Activated CD4-positive, CD25-positive, alpha-beta regulatory T cell treated with anti-CD3 and anti-CD28 coated beads, Interleukin-2, amount 50 U/mL, for 72 hours (primary cell): ENCODE data around the gene MALRD1.

Source experiments
- DNase-seq: peaks from one replicate; pipeline ENCODE4 v3.0.0; 2021

MALRD1 gene

GRCh38 chr10:19580691-19581090, 532.1 kb downstream of the MALRD1 start:
- no peak for DNase-seq

- DNase-seq = no peak
These were observed 540.0 kb downstream of the MALRD1 start for GRCh38 chr10:19588608-19589007.

GRCh38 chr10:19592276-19592675, 543.7 kb downstream of the MALRD1 start:
- DNase-seq = no peak

GRCh38 chr10:19595212-19595845, 546.7 kb downstream of the MALRD1 start:
- no peak for DNase-seq

GRCh38 chr10:19605806-19606205, 557.2 kb downstream of the MALRD1 start:
- no peak for DNase-seq

- no peak for DNase-seq
These were observed 558.4 kb downstream of the MALRD1 start for GRCh38 chr10:19606968-19607367.

DNA sequence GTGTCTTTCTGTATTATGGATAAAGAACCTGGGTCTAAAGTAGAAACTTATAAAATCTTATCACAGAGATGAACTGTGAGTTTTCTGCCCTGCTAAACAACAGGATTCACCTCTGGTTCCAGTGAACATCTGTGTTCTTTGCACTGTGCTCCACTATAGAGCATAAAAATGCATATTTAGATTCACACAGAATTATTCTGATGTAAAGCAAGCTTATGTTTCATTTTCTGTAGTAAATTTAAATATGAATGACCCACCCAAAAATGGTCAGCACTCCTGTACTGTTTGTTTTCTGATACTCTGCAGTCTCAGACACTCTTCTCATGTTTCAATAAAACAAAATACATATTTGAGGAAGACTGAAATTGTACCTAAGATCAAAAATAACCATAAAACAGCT, 563.2 kb downstream of the MALRD1 start:
- no peak for DNase-seq

DNA sequence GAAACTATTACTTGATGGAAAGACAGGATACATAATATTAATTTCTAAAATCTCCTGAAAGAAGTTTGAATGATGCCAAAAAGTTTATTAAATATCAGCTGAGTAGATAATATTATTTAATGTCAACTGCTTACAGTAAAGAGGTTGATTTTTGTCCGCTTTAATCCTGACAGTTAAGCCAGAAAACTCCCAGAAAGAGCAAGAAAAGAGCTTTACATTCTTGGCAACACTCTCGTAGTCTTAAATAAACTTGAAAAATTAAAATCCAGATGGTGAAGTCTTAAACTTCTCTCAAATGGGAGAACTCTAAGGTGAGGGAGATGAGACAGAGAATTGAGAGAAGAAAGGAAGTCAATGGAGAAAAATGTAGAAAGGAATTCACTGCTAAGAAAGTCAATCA, 568.4 kb downstream of the MALRD1 start:
- no peak for DNase-seq

- no peak for DNase-seq
These were observed 572.2 kb downstream of the MALRD1 start for GRCh38 chr10:19620811-19621210.

DNA sequence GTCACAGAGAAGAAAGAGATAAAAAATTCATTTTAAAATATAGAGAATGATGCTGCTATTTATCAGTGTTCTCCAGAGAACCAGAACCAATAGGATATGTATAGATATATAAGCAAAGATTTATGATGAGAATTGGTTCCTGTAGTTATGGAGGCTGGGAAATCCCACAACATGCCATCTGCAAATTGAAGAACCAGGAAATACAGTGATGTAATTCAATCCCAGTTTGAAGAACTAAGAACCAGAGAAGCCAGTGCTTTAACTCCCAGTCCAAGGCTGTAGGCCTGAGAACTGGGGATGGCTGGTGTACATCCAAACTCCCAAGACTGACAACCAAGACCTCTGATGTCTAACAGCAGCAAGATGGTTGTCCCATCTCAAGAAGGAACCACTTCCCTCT, 574.7 kb downstream of the MALRD1 start:
- DNase-seq = no peak

DNA sequence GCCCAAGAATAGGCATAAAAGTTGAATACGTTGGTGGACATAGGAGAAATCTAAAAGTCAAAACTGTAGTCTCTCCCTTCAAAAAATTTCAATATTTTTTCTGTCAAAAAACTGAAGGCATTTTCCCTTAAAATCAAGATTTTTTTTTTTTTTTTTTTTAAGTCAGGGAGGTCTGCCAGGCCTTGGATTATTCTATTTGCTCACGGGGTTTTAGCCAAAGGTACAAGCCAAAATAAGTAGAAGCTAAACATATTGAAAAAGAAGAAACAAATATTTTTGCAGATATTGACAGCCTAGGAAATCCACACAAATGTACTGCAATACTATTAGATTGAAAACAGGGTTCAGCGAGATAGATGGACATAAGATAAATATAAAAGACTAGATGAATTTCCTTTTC, 577.6 kb downstream of the MALRD1 start:
- no peak for DNase-seq

- DNase-seq = no peak
These were observed 580.4 kb downstream of the MALRD1 start for GRCh38 chr10:19628767-19629560.

DNA sequence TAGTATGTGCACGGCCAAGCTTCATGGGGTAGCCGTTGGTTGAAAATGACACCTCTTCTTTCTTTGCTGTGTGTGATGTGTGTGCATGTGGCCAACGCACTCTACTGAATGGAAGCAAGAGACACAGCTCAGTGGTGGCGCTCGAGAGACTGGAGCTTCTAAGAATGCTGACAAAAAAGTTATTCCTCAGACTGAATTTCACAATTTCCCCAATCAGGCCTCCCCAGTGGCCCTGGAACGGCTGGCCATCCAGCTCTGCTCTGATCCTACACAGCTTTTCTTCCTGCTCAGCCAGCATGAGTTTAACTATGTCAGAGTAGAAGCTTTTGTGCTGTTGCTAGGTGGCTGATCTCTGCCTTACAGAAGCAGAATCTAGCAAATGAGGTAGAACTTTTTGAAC, 581.0 kb downstream of the MALRD1 start:
- no peak for DNase-seq

DNA sequence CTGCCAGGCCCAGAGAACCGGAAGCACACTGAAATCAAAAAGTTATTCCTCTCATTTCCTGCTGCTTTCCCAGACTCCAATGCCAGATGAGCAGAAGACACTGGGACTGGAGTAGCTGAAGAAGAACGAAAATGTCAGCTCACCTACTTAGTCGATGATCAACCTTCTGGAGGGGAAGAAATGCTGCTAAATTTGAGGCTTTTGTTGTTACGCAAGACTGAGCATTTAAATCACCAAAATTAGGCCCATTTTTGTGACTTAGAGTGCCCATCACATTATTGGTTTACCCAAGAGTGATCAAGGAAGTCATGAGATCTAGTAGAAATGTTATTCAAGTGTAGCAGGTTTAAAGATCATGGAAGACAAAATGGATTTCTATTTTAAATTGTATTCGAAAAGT, 585.6 kb downstream of the MALRD1 start:
- no peak for DNase-seq

DNA sequence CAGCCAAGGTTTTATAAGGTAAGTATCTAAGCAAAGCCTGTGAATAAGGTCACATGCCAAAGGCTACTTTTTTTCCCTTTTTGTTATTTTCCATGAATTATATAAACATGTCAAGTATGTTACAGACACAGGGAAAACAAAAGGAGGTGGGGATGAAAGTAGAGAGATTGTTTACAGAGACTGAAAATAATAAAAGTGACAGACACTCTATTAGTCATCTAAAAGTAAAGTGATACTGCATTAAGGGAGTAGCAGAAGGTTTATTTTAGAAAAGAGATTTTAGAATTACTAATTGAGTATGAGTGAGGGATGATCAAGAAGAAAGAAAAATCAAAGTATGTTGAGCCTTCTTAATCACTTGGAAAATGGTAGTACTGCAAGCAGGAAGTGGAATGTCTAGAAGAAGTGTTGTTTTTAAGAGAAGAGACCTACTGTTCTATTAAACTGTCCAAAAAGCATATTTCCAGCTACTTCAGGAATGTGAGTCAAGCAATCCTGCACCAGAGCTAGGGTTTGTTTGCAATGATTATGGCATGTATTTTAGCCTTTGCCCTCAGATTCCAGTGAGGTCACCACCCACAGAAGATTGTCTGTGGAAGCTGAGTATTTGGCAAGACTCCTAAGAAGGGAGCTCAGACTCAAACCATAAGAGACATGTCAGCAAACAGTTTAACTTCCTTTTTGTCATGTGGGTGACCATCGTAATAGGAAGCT, 589.7 kb downstream of the MALRD1 start:
- no peak for DNase-seq

DNA sequence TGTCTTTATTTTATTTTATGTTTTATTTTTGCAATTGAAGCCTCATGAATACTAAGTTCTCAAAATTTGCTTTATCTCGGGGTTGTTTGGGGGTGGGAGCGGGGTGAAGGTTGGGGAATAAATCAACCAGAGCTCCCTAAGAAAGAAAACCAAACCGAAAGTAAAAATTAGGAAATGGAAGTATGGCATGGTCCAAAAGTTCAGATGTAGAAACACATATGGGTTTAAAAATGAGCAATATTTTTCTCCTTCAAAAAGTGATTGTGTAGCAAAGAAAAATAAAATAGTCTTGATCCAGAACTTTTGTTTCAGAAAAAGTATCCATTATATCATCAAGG, 590.3 kb downstream of the MALRD1 start:
- DNase-seq = no peak

DNA sequence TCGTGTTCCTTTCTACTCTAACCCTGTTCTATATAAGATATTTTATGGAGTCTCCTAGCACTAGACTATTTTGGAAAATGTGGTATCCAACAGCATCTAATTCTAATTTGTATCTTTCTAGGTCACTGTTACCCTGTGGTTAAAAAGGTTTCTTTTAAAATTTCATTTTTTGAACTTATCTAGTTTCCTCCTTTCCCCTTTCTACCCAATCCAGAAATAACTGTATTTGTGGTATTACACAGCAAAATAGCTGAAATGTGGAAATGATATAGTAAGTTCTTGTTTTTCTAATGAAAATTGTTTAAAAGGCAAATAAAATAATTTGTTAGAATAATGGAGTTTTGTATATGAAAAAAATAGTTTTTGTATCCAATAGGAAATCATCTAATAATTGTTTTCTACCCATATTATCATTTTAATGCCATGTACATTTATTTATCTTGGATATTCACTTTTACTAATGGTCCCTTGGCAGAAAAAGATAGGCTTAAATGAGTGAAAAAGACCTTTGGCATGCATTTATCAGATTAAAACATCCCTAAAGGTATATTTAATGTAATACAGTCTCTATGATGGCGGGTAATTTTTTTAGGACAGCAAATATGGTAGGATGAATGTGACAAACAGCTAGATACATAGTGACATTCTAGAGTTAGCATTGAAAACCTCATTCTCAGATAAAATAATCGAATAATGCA, 592.1 kb downstream of the MALRD1 start:
- no peak for DNase-seq

GRCh38 chr10:19651549-19651948, 602.9 kb downstream of the MALRD1 start:
- no peak for DNase-seq

- no peak for DNase-seq
These were observed 604.1 kb downstream of the MALRD1 start for GRCh38 chr10:19652750-19653149.

DNA sequence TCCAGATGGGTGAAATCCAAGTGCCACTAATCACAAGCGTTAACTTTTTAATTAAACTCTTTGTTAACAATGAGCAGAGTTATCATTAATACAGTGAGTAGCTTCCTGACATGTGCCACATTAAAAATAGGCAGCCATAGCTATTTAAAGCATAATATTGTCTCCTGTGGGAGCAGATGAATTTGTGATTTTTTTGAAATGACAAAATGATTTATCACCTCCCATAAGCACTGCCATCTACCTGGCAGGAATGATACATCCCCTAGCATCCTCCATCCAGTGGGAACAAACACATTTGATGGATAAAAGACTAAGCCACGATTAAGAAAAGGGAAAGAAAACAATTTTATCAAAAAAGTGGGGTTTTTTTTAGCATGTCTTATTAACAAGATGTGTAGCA, 605.3 kb downstream of the MALRD1 start:
- no peak for DNase-seq

DNA sequence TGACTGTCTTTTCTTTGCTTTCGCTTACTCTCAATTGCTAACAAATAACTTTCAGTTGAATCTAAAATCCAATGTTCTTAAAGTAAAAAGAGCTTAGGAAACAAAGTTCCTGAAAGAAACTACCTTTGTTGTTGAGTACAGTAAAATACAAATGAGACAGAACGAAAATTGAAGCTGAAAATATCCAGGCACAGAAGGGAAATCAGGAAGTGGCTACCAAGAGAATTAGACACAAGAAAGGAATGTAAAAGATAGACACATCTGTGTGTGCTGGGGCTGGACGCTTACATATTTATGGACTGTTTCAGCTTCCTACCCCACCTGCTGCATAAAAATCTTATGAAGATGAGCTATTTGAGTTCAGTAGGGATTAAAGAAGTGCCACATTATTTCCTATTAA, 606.0 kb downstream of the MALRD1 start:
- no peak for DNase-seq

DNA sequence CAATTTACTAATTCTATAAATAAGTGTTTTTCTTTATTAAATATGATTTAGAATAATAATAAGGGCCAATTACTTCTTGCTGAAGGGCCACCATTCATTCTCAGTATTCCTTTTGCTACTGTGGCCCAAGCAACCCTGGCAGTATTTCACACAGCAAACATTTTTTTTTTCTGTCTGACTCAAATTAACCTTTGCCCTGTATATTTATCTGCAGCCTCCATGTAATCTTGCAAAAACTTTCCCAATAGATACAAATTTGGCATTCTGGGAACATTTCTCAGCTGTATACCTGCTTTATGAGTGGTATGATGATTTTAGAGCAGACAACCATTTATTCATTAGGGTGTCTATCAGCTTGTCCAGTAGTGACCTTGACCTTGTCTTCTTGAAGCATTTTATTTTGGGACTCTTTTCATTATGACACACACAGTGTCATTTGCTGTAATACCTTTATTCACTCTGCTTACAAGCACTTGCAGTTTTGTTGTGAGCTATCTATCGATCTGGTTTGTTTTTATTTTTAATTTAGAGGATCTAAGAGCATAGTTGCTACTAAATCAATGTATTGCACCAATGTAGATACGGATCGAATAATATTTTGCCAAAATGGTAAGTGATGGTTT, 607.9 kb downstream of the MALRD1 start:
- no peak for DNase-seq

GRCh38 chr10:19658131-19658530, 609.5 kb downstream of the MALRD1 start:
- no peak for DNase-seq
